HG03039 (cell line): ENCODE data around the gene KCNA3.

Source experiments
- ATAC-seq: cut with Tn5 transposase; IDR thresholded peaks from one replicate; pipeline ENCODE4 v1.9.1; 2021; ENCODE audit warnings: mild to moderate bottlenecking, moderate library complexity; ENCODE audit not compliant: unreplicated experiment

KCNA3 gene

GRCh38 chr1:110674337-110675059, at the start of gene KCNA3:
Gene KCNA3 (minus strand): TSS chr1:110674940. CDS start chr1:110674809, 131 bp downstream.
- ATAC-seq, result no peak

- ATAC-seq, result no peak
Measured at GRCh38 chr1:110722807-110723206, 48.1 kb upstream of the KCNA3 start.

- no peak for ATAC-seq
Measured at GRCh38 chr1:110719908-110720307, 45.2 kb upstream of the KCNA3 start.

GRCh38 chr1:110718452-110718851, 43.7 kb upstream of the KCNA3 start:
- no peak for ATAC-seq

- no peak for ATAC-seq
Measured at GRCh38 chr1:110717179-110717578, 42.4 kb upstream of the KCNA3 start.

- ATAC-seq, result no peak
Measured at GRCh38 chr1:110714374-110714995, 39.7 kb upstream of the KCNA3 start.

GRCh38 chr1:110713221-110713620, 38.5 kb upstream of the KCNA3 start:
- ATAC-seq, result no peak

GRCh38 chr1:110710314-110710713, 35.6 kb upstream of the KCNA3 start:
- ATAC-seq, result no peak

- ATAC-seq, result no peak
Measured at GRCh38 chr1:110708974-110709440, 34.3 kb upstream of the KCNA3 start.

- no peak for ATAC-seq
Measured at GRCh38 chr1:110707232-110707631, 32.5 kb upstream of the KCNA3 start.

- ATAC-seq, result no peak
Measured at GRCh38 chr1:110706621-110707020, 31.9 kb upstream of the KCNA3 start.

GRCh38 chr1:110702260-110702659, 27.5 kb upstream of the KCNA3 start:
- no peak for ATAC-seq

- ATAC-seq, result no peak
Measured at GRCh38 chr1:110700767-110701166, 26.0 kb upstream of the KCNA3 start.

- ATAC-seq, result no peak
Measured at GRCh38 chr1:110697606-110698005, 22.9 kb upstream of the KCNA3 start.

GRCh38 chr1:110696818-110697217, 22.1 kb upstream of the KCNA3 start:
- ATAC-seq, result no peak

- ATAC-seq, result no peak
Measured at GRCh38 chr1:110690709-110691365, 16.1 kb upstream of the KCNA3 start.

- ATAC-seq, result no peak
Measured at GRCh38 chr1:110689868-110690267, 15.1 kb upstream of the KCNA3 start.

GRCh38 chr1:110688514-110688913, 13.8 kb upstream of the KCNA3 start:
- no peak for ATAC-seq

- ATAC-seq, result no peak
Measured at GRCh38 chr1:110687250-110687649, 12.5 kb upstream of the KCNA3 start.

GRCh38 chr1:110686188-110686587, 11.4 kb upstream of the KCNA3 start:
- no peak for ATAC-seq

- ATAC-seq, result no peak
Measured at GRCh38 chr1:110684491-110684890, 9.8 kb upstream of the KCNA3 start.

GRCh38 chr1:110682898-110683297, 8.2 kb upstream of the KCNA3 start:
- no peak for ATAC-seq
